Activated CD4-positive, CD25-positive, alpha-beta regulatory T cell (primary cell): ENCODE results near the gene PCDH11X.
"Not testable (repeated sequence)": the region's sequence is repeated elsewhere in the genome, so short reads cannot be mapped to it uniquely, and the experiment has no call there.

Source experiments
- DNase-seq, 4 experiments: peaks; one replicate each; lab custom pipeline; 2025; lab: John Stamatoyannopoulos, UW

Gene PCDH11X

GRCh38 chrX:91779135-91779534, at the start of gene PCDH11X:
Gene PCDH11X (plus strand): TSS chrX:91779375. CDS start chrX:91835505, 56,130 bp downstream.
- not testable (repeated sequence) for DNase-seq

GRCh38 chrX:91747446-91747845, 31.7 kb upstream of the PCDH11X start:
- not testable (repeated sequence) for DNase-seq

- DNase-seq = not testable (repeated sequence)
Measured at GRCh38 chrX:91753022-91753421, 26.2 kb upstream of the PCDH11X start.

- DNase-seq = not testable (repeated sequence)
Measured at GRCh38 chrX:91770619-91771488, 8.3 kb upstream of the PCDH11X start.

- not testable (repeated sequence) for DNase-seq
Measured at GRCh38 chrX:91773943-91774342, 5.2 kb upstream of the PCDH11X start.

- not testable (repeated sequence) for DNase-seq
Measured at GRCh38 chrX:91780008-91780407, 833 bp downstream of the PCDH11X start.

- DNase-seq = not testable (repeated sequence)
Measured at GRCh38 chrX:91780698-91781097, 1.5 kb downstream of the PCDH11X start.

GRCh38 chrX:91781553-91782298, 2.6 kb downstream of the PCDH11X start:
- DNase-seq = not testable (repeated sequence)

- DNase-seq = not testable (repeated sequence)
Measured at GRCh38 chrX:91782825-91783224, 3.6 kb downstream of the PCDH11X start.

- DNase-seq = not testable (repeated sequence)
Measured at GRCh38 chrX:91817537-91817936, 38.4 kb downstream of the PCDH11X start.

- DNase-seq = not testable (repeated sequence)
Measured at GRCh38 chrX:91825321-91825720, 46.1 kb downstream of the PCDH11X start.
